HG03280 (cell line): Measurements from ENCODE around the gene PLCB1.
"Not testable (repeated sequence)": the region's sequence is repeated elsewhere in the genome, so short reads cannot be mapped to it uniquely, and the experiment has no call there.

Source experiments
- ATAC-seq: cut with Tn5 transposase; IDR thresholded peaks from one replicate; pipeline ENCODE4 v1.9.1; 2021; ENCODE audit warnings: mild to moderate bottlenecking, moderate library complexity; ENCODE audit not compliant: unreplicated experiment

Gene PLCB1

DNA sequence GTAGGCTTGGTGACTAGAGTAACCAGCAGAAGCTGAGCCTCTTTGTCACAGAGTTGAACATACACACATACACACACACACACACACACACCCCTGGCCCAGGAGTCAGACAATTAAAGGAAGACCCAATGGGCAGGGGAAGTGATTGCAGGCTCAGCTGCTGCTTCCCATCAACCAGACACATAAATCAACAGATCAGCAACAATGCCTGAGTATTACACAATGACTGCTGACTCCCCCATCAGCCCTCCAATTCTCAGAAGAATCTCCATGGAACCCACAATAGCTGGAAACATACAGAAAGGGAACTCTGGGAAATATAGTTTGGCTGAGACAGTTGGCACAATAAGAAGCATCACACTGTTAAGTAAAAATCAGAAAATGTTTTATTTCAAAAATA is 666.4 kb downstream of the PLCB1 start:
- no peak for ATAC-seq

DNA sequence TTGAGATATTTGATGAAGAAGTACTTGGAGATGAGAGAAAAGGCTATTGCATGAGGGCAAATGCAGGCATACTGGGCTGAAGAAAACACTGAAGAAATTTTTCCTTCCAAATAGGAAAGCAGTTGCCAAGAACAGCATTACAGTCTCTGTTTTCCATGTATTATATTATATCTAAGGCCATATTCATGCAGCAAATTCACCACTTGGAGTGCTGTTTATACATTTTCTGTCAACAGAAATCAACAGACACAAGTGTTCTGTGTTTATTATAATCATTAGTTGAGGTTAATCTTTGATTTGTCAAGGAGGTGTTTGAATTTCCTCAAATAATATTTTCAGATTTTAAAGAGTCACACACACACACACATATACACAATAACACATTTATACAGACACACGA is 668.0 kb downstream of the PLCB1 start:
- no peak for ATAC-seq

DNA sequence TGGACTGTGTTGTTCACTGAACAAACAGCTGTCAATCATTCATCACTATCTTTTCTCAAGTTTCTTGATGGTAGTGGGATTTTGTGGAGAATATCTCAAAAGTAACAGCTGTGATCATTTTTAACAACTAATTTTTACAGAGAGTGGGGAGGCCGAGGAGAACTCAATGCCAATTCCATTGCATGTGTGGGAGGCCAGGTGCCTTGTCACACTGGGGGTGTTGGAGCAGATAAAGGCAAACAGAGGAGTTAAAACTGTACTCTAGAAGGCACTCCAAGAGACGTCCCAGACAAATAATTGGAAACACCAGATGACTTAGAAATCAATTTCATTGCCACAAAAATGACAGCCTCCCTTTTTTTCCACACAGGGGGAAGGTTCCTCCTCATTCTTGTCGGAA is 669.6 kb downstream of the PLCB1 start:
- no peak for ATAC-seq

DNA sequence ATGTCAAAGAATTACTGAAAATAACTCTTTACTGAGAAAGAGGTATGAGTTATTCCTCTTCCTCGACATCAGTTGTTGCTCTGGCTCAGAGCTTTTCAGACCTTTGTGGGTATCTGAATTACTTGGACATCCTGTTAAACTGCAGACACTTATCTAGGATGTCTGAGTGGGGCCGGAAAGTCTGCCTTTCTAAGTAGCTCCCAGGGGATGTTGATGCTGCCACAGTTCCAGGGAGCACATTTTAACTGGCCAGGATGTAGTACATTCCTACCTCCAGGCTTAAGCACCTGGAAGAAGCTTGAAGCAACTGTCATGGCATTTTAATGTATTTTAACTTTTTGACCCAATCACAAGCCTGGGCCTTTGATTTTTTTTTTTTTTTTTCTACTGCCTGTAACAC is 671.0 kb downstream of the PLCB1 start:
- no peak for ATAC-seq

DNA sequence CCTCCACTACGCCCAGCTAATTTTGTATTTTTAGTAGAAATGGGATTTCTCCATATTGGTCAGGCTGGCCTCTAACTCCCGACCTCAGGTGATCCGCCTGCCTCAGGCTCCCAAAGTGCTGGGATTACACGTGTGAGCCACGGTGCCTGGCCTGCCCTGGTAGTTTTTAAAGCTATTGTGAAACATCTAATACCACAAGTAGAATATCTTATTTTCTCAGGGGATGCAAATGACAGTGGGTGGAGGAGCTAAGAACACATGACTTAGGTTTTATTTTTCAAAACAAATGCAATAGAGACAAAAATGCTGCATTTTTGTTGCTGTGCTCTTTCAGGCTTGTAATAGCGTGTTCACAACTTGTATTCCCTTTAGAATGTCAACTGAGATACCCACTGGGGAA is 671.9 kb downstream of the PLCB1 start:
- ATAC-seq: no peak

DNA sequence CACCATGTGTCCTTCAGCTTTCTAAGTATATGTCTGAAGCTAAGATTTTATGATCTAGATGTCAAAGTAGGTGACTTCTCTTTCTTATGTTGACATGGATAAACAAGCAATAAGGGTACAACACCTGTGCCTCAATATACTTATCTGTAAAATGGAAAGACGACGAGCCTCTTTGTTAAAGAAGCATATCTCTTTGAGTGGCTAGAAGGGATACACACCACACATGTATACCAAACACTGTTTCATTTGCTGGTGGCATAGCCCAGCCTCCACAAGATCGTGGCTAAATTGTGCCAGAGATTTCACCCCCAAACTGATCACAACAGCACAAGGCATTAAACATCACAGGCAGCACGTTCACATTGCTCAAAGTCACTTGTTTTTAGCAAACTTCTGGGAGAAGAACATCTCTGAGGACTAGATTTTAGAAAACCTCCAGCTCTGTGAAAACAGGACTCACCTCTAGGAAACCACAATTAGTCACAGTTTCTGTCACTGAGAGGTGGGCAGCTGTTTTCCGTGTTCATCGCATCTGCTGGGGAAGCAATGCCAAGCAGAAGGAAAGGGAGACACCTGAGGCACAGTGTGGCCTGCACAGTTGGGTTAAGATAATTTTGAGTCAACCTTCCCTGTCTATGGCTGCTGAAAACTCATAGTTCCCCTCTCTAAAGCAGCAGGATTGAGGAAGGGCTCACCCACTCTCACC is 673.8 kb downstream of the PLCB1 start:
- ATAC-seq: no peak

DNA sequence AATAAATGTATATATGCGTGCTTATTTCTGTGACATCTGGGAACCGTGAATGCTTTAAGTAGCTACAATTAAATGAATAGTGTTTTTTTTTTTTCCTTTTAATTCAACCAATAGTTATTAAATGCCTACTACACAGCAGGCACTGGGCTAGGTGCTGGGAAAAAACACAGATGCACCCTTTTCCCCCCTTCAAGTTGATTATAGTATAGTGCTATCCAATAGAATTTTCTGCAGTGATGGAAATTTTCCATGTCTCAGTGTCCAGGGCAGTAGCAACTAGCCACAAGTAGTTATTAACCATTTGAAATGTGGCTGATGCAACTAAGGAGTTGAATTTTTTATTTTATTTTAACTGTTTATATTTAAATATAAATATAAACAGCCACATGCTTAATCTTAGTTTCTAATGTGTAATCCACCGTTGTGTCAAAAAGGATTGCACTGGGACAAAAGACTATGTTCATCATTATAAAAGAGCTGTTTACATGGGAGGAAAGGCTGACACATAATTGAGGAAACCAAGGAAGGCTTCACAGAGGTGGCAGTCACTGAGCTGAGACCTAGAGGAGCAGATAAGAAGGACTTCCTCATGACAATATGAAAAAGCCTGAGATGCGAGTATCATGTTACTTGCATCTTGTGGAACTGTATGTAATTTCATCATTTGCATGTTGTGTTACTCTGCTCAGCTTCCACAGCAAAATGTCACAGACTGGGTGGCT is 675.6 kb downstream of the PLCB1 start:
- no peak for ATAC-seq

DNA sequence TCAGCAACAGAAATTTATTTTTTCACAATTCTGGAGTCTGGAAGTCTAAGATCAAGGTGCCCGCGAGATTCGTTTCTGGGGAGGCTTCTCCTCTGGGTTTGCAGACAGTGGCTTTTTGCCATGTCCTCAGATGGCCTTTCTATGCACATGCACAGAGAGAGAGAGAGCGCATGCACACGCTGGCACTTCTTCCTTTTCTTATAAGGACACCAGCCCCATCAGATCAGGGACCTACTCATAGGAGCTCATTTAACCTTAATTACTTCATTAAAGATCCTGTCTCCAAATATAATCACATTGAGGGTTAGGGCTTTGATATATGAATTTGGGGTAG is 676.1 kb downstream of the PLCB1 start:
- ATAC-seq: no peak

DNA sequence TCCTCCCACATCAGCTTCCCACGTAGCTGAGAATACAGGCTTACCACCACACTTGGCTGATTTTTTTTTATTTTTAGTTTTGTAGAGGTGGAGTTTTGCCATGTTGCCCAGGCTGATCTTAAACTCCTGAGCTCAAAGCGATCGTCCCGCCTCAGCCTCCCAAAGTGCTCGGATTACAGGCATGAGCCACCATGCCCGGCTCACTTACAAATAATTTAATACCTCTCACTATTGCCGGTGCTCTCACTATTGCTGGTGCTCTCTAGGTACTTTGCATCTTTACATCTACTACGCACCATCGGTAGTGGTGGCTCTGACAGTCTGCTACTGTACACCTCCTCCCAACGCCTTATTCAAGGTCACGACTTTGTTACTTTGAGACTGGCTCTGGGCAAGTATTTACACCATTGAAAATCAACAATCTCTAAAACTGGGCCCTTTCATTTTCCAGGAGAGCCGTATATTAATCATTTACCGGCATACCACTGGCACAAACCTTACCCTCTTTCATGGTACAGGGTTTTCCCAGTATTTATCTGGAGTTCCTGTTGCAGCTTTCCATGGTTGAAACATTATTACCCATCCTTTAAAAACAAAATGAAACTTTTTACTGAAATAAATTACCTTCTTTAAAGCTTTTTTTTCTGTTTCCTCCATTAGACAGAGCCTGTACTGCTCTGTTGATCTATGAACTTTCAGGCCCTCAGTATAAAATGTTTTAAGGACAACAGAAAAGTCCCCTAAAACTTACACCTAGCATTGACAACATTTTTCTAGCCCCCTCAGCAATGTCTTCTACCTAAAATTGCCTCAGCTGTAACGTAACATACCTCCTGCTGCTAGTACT is 677.3 kb downstream of the PLCB1 start:
- ATAC-seq: no peak

DNA sequence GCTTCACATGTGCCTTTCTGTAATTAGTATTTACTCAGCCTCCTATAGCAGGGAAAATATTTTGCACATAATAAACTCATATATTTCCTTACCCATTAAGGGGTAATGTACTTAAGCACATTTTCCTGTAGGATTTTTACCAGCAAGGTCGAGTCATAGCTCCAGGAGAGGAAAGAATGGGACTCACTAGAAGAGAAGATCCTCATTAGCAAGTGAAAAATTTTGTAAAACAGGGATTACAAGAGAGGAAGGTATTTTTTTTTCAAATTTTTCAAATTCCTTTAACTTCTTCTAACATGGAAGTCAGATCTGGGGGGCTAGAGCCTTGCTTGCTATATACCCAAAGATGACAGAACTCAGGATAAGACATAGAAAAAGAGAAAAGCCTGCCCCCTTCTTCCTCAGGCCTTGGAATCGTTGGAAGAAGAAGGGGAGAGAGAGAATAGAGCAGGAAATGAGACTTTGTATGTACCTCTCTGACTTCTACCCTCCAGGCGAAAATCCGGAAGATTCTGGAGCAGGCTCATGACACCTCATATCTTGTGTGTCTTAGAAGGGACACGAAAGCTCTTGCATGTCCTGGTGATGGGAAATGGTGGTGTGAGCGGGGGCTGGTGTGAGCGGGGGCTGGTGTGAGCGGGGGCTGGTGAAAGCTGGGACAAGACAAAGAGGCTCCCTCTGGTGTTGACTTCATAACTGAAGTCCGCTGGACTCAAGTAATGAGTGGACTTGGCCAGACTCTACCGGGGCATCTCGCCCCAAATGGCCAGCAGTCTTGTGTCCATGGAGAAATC is 679.9 kb downstream of the PLCB1 start:
- no peak for ATAC-seq

DNA sequence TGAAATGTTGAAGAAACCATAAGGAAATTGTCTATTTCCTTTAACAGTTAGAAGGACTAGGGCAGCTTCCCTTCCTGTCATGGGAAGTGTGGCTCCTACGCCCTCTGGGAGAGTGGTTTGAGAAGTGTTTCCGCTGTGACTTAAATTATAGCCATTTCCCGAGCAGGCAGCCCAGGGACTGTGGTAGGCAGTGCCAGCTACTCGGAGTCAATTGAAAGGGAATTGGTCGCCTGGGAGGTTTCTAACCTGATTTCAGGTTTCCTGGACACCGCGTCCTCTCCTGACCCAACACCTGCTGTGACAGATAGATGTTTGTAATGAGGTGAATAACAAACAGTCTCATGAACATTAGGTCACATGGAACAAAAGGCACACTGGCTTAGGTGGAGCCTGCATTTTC is 680.8 kb downstream of the PLCB1 start:
- no peak for ATAC-seq

DNA sequence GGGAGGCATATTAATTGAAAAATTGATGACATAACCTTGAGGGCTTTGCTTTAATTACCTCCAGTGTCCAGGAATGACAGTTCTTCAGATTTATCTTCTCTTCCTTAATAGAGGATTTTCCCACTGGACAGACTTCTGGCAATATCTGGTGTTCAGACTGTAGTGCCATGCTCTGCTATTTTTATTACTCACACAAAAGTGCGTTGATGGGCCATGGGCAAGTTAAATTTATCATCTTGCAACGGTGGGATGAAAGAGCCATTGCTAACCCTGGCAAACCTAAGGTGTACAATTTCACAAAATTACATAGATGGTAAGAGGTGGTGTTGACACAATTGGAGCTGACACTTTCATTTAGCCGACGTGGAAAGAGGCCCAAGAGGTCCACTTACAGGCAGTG is 683.1 kb downstream of the PLCB1 start:
- ATAC-seq: no peak

DNA sequence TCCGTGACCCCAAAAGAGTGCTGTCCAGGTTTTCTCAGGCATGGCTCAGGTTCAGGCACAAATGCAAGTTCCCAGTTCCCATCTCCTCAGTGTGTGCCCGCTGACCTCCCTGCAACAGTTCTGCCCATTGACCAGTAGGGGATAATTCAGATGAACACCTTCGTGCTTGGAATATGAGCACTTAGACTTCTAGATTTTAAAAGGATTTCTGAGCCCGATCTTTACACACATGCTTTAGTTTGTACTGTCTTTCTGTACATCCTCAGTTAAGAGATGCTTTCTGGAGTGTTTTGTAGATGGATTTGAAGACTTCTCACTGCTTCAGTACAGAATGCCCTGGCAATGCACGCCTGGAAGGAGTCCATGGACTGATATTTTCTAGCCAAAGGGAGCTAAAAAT is 697.2 kb downstream of the PLCB1 start:
- ATAC-seq: no peak

DNA sequence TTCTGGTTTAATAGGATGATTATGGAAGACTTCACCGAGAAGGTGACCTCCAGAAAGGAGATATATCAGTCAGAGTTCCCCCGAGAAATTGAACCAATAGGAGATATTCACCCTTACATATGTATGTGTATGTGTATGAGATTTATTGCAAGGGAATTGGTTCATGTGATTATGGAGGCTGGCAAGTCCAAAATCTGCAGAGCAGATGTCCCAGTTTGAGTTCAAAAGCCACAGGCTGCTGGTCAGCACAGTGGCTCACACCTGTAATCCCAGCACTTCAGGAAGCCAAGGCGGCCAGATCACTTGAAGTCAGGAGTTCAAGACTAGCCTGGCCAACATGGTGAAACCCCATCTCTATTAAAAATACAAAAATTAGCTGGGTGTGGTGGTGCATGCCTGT is 702.2 kb downstream of the PLCB1 start:
- not testable (repeated sequence) for ATAC-seq

DNA sequence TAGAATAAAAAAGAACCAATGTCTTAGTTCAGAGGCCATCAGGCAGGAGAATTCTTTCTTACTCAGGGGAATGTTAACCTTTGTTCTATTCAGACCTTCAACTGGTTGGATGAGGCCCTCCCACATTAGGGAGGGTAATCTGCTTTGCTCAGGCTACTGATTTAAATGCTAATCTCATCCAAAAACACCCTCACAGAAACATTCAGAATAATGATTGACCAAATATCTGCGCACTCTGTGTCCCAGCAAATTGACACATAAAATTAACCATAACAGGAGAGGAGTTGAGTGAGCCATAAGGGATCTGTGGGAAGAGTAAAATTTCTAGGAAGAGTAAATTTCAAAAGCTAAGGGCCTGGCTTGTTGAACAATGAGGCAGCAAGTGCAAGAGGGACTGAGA is 702.8 kb downstream of the PLCB1 start:
- ATAC-seq: no peak

DNA sequence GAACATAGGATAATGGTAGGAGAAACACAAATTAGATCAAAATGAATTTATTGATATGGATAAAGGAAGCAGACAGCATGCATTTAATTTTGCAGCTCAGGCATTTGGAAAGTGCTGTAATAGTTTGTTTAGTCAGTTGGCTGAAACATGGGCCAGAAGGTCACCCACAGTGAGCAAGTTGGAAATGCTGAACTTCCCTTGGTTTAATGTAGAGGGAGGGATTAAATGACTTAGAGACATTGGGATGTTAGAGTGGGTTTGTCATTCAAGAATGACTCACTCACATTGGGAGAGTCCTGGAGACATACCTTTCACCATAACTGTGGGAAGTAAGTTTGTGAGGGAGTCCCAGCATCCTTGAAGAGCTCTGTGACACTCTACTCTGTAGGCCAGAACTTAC is 705.3 kb downstream of the PLCB1 start:
- no peak for ATAC-seq

DNA sequence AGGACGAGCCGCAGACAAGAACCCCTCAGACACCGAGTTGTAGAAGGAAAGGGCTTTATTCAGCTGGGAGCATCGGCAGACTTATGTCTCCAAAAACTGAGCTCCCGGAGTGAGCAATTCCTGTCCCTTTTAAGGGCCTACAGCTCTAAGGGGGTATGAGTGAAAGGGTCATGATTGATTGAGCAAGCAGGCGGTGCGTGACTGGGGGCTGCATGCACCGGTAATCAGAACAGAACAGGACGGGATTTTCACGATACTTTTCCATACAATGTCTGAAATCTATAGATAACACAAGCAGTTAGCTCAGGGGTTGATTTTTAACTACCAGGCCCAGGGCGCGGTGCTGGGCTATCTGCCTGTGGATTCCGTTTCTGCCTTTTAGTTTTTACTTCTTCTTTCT is 710.5 kb downstream of the PLCB1 start:
- ATAC-seq: no peak

DNA sequence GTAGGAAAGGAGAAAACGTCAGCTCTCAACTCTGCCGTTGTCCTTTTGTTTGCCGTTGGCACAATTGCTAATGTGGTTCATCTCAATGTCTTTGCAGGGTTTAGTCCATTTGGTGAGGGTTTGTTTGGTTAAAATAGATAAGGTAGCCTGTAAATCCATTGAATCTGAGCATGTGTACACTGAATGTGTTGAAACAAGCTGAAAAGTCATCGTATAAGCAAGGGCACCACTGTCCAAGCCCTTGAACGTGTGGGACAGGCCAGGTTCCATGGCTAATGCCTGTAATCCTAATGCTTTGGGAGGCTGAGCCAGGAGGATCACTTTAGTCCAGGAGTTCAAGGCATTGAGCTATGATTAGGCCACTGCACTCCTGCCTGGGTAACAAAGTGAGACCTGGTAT is 712.1 kb downstream of the PLCB1 start:
- no peak for ATAC-seq

DNA sequence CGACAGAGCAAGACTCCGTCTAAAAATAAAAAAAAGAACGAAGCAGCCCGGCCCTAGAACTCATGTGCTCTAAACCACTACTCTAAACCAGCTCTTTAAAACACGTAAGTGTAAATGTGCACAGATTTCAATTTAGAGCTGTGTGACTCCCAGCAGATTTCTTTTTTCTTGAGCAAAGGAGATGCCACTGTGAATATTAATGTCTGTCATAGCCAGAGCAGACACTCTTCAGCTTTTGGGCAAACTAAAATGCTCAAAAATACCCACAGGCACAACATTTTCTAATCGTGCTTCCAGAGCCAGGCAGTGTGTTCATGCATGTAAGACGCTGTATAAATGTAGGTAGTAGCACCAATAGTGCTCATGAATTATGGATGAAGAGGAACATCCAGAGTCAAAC is 717.9 kb downstream of the PLCB1 start:
- ATAC-seq: no peak

DNA sequence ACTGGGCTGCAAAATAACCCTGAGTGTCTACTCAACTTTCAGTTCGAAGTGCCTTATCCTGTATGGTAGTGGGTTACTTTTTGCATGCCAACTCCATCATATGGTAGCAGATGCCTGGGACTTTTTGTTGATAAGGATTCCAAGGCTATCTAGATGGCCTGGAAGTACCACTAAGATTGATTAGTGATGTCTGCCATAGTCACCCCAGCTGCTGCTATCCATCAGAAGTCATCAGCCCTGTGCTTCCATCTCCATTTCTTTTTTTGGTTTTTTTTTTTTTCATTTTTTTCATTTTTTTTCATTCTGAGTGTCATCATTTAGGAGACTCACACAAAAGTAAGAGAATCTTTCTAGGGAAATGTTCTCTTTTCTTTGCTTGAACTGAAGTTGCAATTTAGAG is 719.4 kb downstream of the PLCB1 start:
- no peak for ATAC-seq

DNA sequence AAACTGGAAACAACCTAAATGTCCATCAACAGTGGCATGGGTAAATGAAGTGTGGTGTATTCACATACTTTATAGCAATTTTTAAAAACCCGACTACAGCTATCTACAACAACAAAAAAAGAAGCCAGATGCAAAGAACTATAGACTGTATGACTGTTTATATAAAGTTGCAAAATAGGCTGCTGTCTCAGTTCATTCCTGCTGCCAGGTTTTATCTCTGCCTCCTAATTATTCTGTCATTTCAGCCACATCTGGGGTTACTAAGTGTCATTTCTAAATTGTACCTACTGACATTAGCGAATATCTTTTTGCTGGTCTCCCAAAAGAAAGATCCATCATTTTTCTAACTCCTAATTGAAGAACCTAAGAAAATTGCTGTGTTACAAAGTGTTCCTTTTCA is 719.9 kb downstream of the PLCB1 start:
- ATAC-seq: not testable (repeated sequence)
